Uterus (tissue), 4 donors: Measurements from ENCODE around the gene TRPV5. TPM values are rescaled to one million over a fixed set of nuclear protein-coding genes. Genes with fewer than 3 reads are reported as not detected.

Experiments
- DNase-seq, 2 donors: peaks; one replicate each; pipeline ENCODE4 v3.0.0-alpha.2; 2019 to 2020
- H3K27ac ChIP-seq, 2 donors: fragments of 200-600 bp; sonication (generic); 1 replicate in 1 of 2; 2 replicates in 1 of 2; pipeline ENCODE4 v1.5.1; 2016 to 2018
- H3K27me3 ChIP-seq, 2 donors: fragments of 200-600 bp; sonication (generic); one replicate each; pipeline ENCODE4 v1.5.1; 2018 to 2019; ENCODE audit warnings: control low read depth in 1 of 2
- H3K36me3 ChIP-seq, 2 donors: fragments of 200-600 bp; sonication (generic); one replicate each; pipeline ENCODE4 v1.5.1; 2019; ENCODE audit warnings: control low read depth in 1 of 2
- H3K4me1 ChIP-seq, 2 donors: fragments of 200-600 bp; sonication (generic); one replicate each; pipeline ENCODE4 v1.5.1; 2018 to 2019; ENCODE audit warnings: control low read depth in 1 of 2
- H3K4me3 ChIP-seq, 2 donors: fragments of 200-600 bp; sonication (generic); 1 replicate in 1 of 2; 2 replicates in 1 of 2; pipeline ENCODE4 v1.5.1; 2018 to 2019; ENCODE audit warnings: mild to moderate bottlenecking in 1 of 2
- H3K9me3 ChIP-seq, 2 donors: fragments of 200-600 bp; sonication (generic); one replicate each; pipeline ENCODE4 v1.5.1; 2019; ENCODE audit warnings: control low read depth in 1 of 2
- CTCF ChIP-seq, 4 experiments: fragments of 200-600 bp in 2 of 4; fragments of 450-650 bp in 2 of 4; sonication (generic) in 2 of 4; IDR thresholded peaks; one replicate each; pipeline ENCODE4 v1.5.1; 2016 to 2019; ENCODE audit warnings: antibody characterized with exemption in 4 of 4, mild to moderate bottlenecking in 2 of 4, moderate library complexity in 1 of 4
- POLR2A ChIP-seq, 2 donors: fragments of 450-650 bp; IDR thresholded peaks; one replicate each; pipeline ENCODE4 v1.6.1; 2016; ENCODE audit warnings: antibody characterized with exemption in 2 of 2, mild to moderate bottlenecking in 1 of 2, moderate library complexity in 1 of 2
- intact Hi-C: fragments of 100-400 bp; cut with DNase I; formaldehyde crosslinking; loops from one replicate; pipeline ENCODE4 v1.15.1; 2023; ENCODE audit warnings: low total_unique reads
- total RNA-seq, 4 donors: library from RNA; depleted of rRNA in 3 of 4; stranded (reverse); fragments of >200 nt in 3 of 4; gene quantifications; one replicate each; pipeline versions ENCODE4 v1.1.0 to v1.2.4, GENCODE V29; 2014 to 2023
- donor health status: DM: yes; HTN: yes; CAD: no.

TRPV5 gene
- total RNA-seq, 4 donors from 2014 or later, result 0.34 TPM; not detected in 3

- Histone ChIP-seq H3K36me3 (no peaks in the 10 kb centered on the region), H3K9me3 (no peaks in the 10 kb centered on the region), H3K27me3 (no peaks in the 10 kb centered on the region), H3K4me3 (no peak overlapping the region), H3K4me1 (no peaks in the 10 kb centered on the region), H3K27ac (no peak overlapping the region)
- intact Hi-C loops, result no loop called here
- TF ChIP-seq CTCF (IDR thresholded peaks at IDR 0.05) (no peak), POLR2A (IDR thresholded peaks at IDR 0.05) (no peak)
- DNase-seq, result no peak
Observed at GRCh38 chr7:142897691-142898090, 35.9 kb downstream of the TRPV5 start.

DNA sequence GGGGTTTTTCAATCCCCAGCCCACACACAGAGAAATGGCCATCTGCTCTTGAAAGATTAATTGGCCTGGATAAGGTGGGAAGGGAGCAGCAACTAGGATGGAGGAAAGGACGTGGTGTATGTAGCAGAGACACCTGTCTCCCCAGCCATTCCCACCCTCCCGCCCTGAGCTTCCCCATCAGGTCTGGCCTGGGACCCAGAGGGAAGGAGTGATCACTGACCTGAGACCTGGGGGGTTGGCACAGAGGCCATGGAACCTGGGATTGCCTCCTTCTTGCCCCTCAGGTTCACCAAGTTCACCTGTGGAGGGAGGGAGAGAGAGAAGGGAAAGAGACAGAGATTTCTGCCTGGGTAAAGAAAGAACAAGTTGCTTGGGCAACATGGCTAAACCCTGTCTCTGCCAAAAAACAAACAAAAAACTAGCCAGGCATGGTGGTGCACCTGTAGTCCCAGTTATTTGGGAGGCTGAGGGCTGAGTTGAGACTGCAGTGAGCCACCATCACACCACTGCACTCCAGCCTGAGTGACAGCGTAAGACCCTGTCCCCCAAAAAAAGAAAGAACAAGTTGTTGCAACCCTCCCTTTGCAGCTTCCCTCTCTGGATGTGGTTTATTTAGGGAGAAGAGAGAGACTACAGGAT lies 36.7 kb downstream of the TRPV5 start:
- H3K36me3 ChIP-seq, result no peaks in the 10 kb centered on the region
- H3K4me3 ChIP-seq, result no peak overlapping the region
- H3K4me1 ChIP-seq, result no peaks in the 10 kb centered on the region
- intact Hi-C loops, result no loop called here
- H3K9me3 ChIP-seq, result no peaks in the 10 kb centered on the region
- no peak overlapping the region for H3K27ac ChIP-seq
- H3K27me3 ChIP-seq, result no peaks in the 10 kb centered on the region
- no peak for DNase-seq
- no peak for TF ChIP-seq POLR2A (IDR thresholded peaks at IDR 0.05)
- no peak for TF ChIP-seq CTCF (IDR thresholded peaks at IDR 0.05)

- no peaks in the 10 kb centered on the region for H3K36me3 ChIP-seq
- no peak for DNase-seq
- intact Hi-C loops, result no loop called here
- H3K27me3 ChIP-seq, result no peaks in the 10 kb centered on the region
- H3K4me1 ChIP-seq, result no peaks in the 10 kb centered on the region
- H3K27ac ChIP-seq, result no peak overlapping the region
- no peak overlapping the region for H3K4me3 ChIP-seq
- no peak for TF ChIP-seq POLR2A (IDR thresholded peaks at IDR 0.05)
- TF ChIP-seq CTCF (IDR thresholded peaks at IDR 0.05), result no peak
- H3K9me3 ChIP-seq, result no peaks in the 10 kb centered on the region
Observed at GRCh38 chr7:142896151-142896550, 37.4 kb downstream of the TRPV5 start.

DNA sequence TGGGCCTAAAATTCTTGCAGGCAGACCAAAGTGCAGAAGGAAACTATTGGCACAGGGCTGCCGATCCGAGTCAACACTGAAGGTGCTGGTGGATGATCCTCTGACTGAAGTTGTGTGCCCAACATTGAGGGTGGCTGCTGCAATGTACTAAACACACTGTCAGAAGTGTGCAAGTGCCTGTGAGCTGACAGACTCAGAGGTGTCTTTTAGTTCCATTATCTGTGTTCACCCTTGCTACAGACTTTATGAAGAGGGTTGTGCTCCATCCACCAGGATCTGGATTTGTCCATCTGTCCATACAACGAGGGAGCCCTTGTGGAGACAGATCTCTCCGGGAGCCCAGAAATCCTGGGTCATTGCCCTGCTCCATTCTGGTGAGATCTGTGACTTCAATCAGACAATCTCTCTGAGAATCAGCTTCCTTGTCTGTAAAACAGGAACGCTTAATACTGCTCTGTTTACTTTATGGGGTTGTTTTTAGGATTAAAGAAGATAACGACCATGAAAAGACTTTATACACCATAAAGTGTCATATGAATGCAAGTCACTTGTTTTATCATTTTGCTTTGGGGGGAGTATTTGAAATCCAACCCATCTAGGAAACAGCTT lies 38.5 kb downstream of the TRPV5 start:
- DNase-seq, result no peak
- Histone ChIP-seq H3K27me3 (no peaks in the 10 kb centered on the region), H3K36me3 (no peaks in the 10 kb centered on the region), H3K4me3 (no peak overlapping the region), H3K4me1 (no peaks in the 10 kb centered on the region), H3K27ac (no peak overlapping the region), H3K9me3 (no peaks in the 10 kb centered on the region)
- intact Hi-C loops, result no loop called here
- TF ChIP-seq POLR2A (IDR thresholded peaks at IDR 0.05) (no peak), CTCF (IDR thresholded peaks at IDR 0.05) (no peak)

GRCh38 chr7:142894112-142894984 lies 39.2 kb downstream of the TRPV5 start:
- intact Hi-C loops, result no loop called here
- no peaks in the 10 kb centered on the region for H3K9me3 ChIP-seq
- no peak overlapping the region for H3K27ac ChIP-seq
- DNase-seq, result no peak
- no peaks in the 10 kb centered on the region for H3K27me3 ChIP-seq
- H3K36me3 ChIP-seq, result no peaks in the 10 kb centered on the region
- no peaks in the 10 kb centered on the region for H3K4me1 ChIP-seq
- no peak for TF ChIP-seq CTCF (IDR thresholded peaks at IDR 0.05)
- no peak for TF ChIP-seq POLR2A (IDR thresholded peaks at IDR 0.05)
- H3K4me3 ChIP-seq, result no peak overlapping the region
